Duodenal mucosa (tissue), 2 donors: ENCODE data around the gene NUDC.
"Not testable (repeated sequence)": the region's sequence is repeated elsewhere in the genome, so short reads cannot be mapped to it uniquely, and the experiment has no call there.

Source experiments
- H3K27ac ChIP-seq: one replicate; pipeline ENCODE4 v1.7.0; 2013; ENCODE audit warnings: low read depth, low read length
- H3K27me3 ChIP-seq, 2 donors: one replicate each; pipeline ENCODE4 v1.7.0; 2013; ENCODE audit warnings: low read length in 2 of 2, control low read depth in 1 of 2; ENCODE audit not compliant: insufficient read depth in 2 of 2, control insufficient read depth in 1 of 2
- H3K36me3 ChIP-seq, 2 donors: one replicate each; pipeline ENCODE4 v1.7.0; 2013; ENCODE audit warnings: low read length in 2 of 2, control low read depth in 1 of 2; ENCODE audit not compliant: insufficient read depth in 2 of 2, control insufficient read depth in 1 of 2
- H3K4me1 ChIP-seq, 2 donors: one replicate each; pipeline ENCODE4 v1.7.0; 2013; ENCODE audit warnings: low read length in 2 of 2, control low read depth in 1 of 2; ENCODE audit not compliant: insufficient read depth in 2 of 2, control insufficient read depth in 1 of 2
- H3K4me3 ChIP-seq, 2 donors: one replicate each; pipeline ENCODE4 v1.7.0; 2013; ENCODE audit warnings: low read length in 2 of 2, low read depth in 1 of 2
- H3K9ac ChIP-seq, 2 donors: one replicate each; pipeline ENCODE4 v1.7.0; 2013; ENCODE audit warnings: low read length in 2 of 2, low read depth in 1 of 2
- H3K9me3 ChIP-seq, 2 donors: one replicate each; pipeline ENCODE4 v1.7.0; 2013; ENCODE audit warnings: low read length in 2 of 2, control low read depth in 1 of 2; ENCODE audit not compliant: control insufficient read depth in 1 of 2

Gene NUDC

GRCh38 chr1:26978901-26979300 is 57.4 kb downstream of the NUDC start:
- H3K27ac ChIP-seq = no peak overlapping the region
- no peak overlapping the region for H3K4me3 ChIP-seq
- no peaks in the 10 kb centered on the region for H3K27me3 ChIP-seq
- no peak overlapping the region for H3K9ac ChIP-seq
- no peaks in the 10 kb centered on the region for H3K9me3 ChIP-seq
- H3K4me1 ChIP-seq = peaks cover 0 to 5% of the 10 kb centered on the region in 2 donors
- H3K36me3 ChIP-seq = no peaks in the 10 kb centered on the region

DNA sequence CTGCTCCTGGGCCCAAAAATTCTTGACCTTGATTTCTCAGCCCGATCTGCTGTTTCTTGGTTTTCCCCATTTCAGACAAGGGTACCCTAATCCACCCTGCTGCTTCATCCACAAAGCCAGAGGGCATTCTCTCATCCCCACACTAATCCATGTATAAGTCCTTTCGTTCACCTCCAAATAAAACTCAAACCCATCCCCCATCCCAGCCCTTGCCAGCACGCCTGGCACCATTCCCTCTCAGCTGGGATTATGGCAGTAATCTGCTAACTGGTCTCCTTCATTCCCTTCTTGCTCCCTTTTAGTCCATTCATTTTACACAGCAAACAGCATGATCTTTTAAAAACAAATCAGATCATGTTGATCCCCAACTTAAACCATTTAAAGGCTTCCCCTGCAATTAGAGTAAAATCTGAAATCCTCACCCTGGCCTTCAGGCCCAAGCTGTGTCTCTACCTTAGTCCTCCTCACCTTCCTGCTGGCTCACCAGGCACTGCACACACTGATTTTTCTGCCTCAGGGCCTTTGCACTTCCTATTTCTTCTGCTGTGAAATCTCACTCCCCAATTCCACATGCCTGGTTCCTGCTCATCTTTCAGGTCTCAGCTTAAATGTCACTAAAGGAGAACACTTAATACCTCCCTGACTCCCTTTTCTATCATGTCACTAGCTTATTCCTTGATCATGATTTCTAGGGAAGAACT is 59.8 kb downstream of the NUDC start:
- Histone ChIP-seq H3K36me3 (no peaks in the 10 kb centered on the region), H3K4me3 (no peak overlapping the region), H3K9me3 (no peaks in the 10 kb centered on the region), H3K27me3 (no peaks in the 10 kb centered on the region), H3K4me1 (peaks cover 0 to 5% of the 10 kb centered on the region in 2 donors), H3K27ac (no peak overlapping the region), H3K9ac (no peak overlapping the region)

GRCh38 chr1:26983863-26984262 is 62.3 kb downstream of the NUDC start:
- peaks cover 0 to 7% of the 10 kb centered on the region in 2 donors for H3K4me1 ChIP-seq
- H3K27me3 ChIP-seq = no peaks in the 10 kb centered on the region
- H3K9ac ChIP-seq = no peak overlapping the region
- H3K36me3 ChIP-seq = no peaks in the 10 kb centered on the region
- H3K9me3 ChIP-seq = no peaks in the 10 kb centered on the region
- no peak overlapping the region for H3K4me3 ChIP-seq
- no peak overlapping the region for H3K27ac ChIP-seq

DNA sequence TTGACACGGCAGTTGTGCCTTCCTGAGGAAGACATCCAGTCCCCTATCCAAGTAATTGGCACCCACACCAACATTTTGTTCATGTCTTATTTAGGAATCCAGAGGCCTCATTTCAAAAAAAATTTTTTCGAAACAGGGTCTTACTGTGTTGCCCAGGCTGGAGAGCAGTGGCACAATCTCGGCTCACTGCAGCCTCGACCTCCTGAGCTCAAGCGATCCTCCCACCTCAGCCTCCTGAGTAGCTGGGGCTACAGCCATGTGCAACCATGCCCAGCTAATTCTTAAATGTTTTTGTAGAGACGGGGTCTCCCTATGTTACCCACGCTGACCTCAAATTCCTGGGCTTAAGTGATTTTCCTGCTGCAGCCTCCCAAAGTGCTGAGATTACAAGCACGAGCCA is 62.7 kb downstream of the NUDC start:
- H3K27me3 ChIP-seq = no peaks in the 10 kb centered on the region
- no peak overlapping the region for H3K9ac ChIP-seq
- H3K4me1 ChIP-seq = peaks cover 0 to 7% of the 10 kb centered on the region in 2 donors
- H3K9me3 ChIP-seq = no peaks in the 10 kb centered on the region
- H3K4me3 ChIP-seq = no peak overlapping the region
- no peaks in the 10 kb centered on the region for H3K36me3 ChIP-seq
- no peak overlapping the region for H3K27ac ChIP-seq

DNA sequence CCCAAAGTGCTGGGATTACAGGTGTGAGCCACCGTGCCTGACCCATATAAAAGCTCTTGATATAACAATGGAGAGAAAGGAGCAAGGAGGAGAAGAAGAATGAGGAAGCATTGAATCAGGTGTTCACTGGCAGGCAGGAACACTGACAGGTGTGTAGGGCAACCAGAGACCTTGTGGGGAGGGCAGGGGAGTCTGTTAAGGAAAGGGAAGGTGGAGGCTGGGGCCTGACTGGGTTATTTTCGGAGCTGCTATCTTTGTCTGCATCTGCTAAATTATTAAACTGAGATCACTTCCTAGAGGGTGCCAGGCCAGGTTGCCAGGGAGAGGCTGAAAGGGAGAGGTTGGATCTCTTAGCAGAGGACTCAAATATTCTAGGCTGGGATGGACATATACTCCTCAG is 65.1 kb downstream of the NUDC start:
- Histone ChIP-seq H3K27ac (no peak overlapping the region), H3K9ac (no peak overlapping the region), H3K9me3 (no peaks in the 10 kb centered on the region), H3K27me3 (peaks cover 0 to 6% of the 10 kb centered on the region in 2 donors), H3K36me3 (no peaks in the 10 kb centered on the region), H3K4me1 (peaks cover 8 to 18% of the 10 kb centered on the region in 2 donors), H3K4me3 (no peak overlapping the region)

GRCh38 chr1:26989403-26990109 is 68.0 kb downstream of the NUDC start:
- not testable (repeated sequence) for H3K36me3 ChIP-seq, H3K4me3 ChIP-seq, H3K9ac ChIP-seq, H3K9me3 ChIP-seq, H3K27ac ChIP-seq
- H3K4me1 ChIP-seq = peaks cover 17 to 23% of the 10 kb centered on the region in 2 donors
- peaks cover 12 to 22% of the 10 kb centered on the region in 2 donors for H3K27me3 ChIP-seq

DNA sequence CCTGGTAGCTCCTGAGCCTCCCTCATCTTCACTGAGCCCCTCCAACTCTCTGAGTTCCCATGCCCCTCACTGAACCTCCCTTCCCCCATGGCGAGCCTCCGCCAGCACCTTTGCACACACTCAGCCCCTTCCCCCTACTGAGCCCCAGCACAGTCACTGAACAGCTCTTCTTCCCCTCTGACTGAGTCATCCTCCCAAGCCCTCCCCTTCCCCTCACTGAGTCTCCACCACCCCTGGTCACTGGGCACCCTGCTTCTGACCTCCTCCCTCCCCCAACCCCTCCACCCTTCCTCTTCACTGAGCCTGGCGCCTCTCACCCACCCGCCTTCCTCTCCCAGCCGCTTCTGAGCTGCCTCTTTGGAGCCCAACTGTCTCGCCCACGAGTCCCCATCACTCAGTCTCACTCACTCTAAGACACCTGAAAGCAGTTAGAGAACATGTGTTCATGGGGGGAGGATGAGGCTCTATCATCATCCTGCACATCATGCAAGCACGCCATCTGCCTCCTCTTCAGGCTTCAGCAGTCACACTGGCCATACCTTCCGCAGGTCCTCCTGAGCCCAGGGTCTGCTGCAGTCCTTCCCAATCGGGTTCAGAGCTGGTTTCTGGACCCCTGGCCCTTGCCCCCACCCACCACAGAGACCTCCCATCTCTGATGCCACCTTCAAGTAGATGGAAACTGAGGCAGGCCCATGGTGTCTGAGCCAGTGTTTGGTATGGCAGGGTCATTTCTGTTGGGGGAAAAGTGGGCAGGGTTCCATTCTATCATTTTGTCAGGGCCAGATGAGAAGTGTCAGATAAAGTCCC is 70.0 kb downstream of the NUDC start:
- Histone ChIP-seq H3K4me1 (peaks cover 20 to 23% of the 10 kb centered on the region in 2 donors), H3K9ac (no peak overlapping the region), H3K27ac (no peak overlapping the region), H3K36me3 (no peaks in the 10 kb centered on the region), H3K9me3 (no peaks in the 10 kb centered on the region), H3K4me3 (no peak overlapping the region), H3K27me3 (peaks cover 20 to 41% of the 10 kb centered on the region in 2 donors)

- H3K4me1 ChIP-seq = peaks cover 27 to 28% of the 10 kb centered on the region in 2 donors
- H3K9ac ChIP-seq = peak within 1 kb of the TSS in 1 of 2 donors; percentile 33
- H3K27ac ChIP-seq = peak within 1 kb of the TSS; percentile 20
- peaks cover 20 to 44% of the 10 kb centered on the region in 2 donors for H3K27me3 ChIP-seq
- H3K9me3 ChIP-seq = no peaks in the 10 kb centered on the region
- no peaks in the 10 kb centered on the region for H3K36me3 ChIP-seq
- peak within 1 kb of the TSS; percentile 56 to 65 for H3K4me3 ChIP-seq
Observed at GRCh38 chr1:26993237-26994019, 71.9 kb downstream of the NUDC start, which contains the start of gene TRNP1. TRNP1 (plus strand) TSS chr1:26993692; CDS start chr1:26993787, 95 bp downstream.

GRCh38 chr1:26994020-26994786 is 72.7 kb downstream of the NUDC start:
- Histone ChIP-seq H3K27me3 (peaks cover 20 to 44% of the 10 kb centered on the region in 2 donors), H3K9ac (peak overlapping the region in 1 of 2 donors; percentile 6), H3K4me3 (peak overlapping the region; percentile 49 to 65), H3K27ac (peak overlapping the region; percentile 20), H3K9me3 (no peaks in the 10 kb centered on the region), H3K4me1 (peaks cover 28% of the 10 kb centered on the region in 2 donors), H3K36me3 (no peaks in the 10 kb centered on the region)
